Adrenal gland (tissue), 12 donors: ENCODE results near the gene PTPN1. TPM values are rescaled to one million over a fixed set of nuclear protein-coding genes. Genes with fewer than 3 reads are reported as not detected.

Experiments used
- DNase-seq, 7 donors: peaks; one replicate each; pipeline ENCODE4 v3.0.0-alpha.2; 2019 to 2020
- H3K27ac ChIP-seq, 5 donors: fragments of 200-600 bp; sonication (generic) in 4 of 5; 1 replicate in 3 of 5; 2 replicates in 2 of 5; pipeline versions ENCODE4 v1.5.1 to v1.8.0; 2016 to 2020; ENCODE audit warnings: mild to moderate bottlenecking in 1 of 5
- H3K27me3 ChIP-seq: fragments of 200-600 bp; 2 replicates; pipeline ENCODE4 v1.8.0; 2021
- H3K36me3 ChIP-seq, 2 donors: fragments of 200-600 bp; replicated peaks in 1 of 2; 1 replicate in 1 of 2; 2 replicates in 1 of 2; pipeline versions ENCODE4 v1.5.1 to v1.8.0; 2018 to 2022
- H3K4me1 ChIP-seq, 2 donors: fragments of 200-600 bp; replicated peaks in 1 of 2; 1 replicate in 1 of 2; 2 replicates in 1 of 2; pipeline versions ENCODE4 v1.5.1 to v1.8.0; 2018 to 2021
- H3K4me3 ChIP-seq, 4 donors: fragments of 200-600 bp; sonication (generic) in 3 of 4; one replicate each; pipeline ENCODE4 v1.5.1; 2016 to 2018
- H3K9me3 ChIP-seq, 3 donors: fragments of 200-600 bp; sonication (generic) in 1 of 3; replicated peaks in 1 of 3; 1 replicate in 2 of 3; 2 replicates in 1 of 3; pipeline versions ENCODE4 v1.5.1 to v1.8.0; 2016 to 2021
- POLR2A ChIP-seq, 2 donors: fragments of 450-650 bp; IDR thresholded peaks; one replicate each; pipeline ENCODE4 v1.6.1; 2017; ENCODE audit warnings: antibody characterized with exemption in 2 of 2, mild to moderate bottlenecking in 2 of 2, moderate library complexity in 1 of 2
- WGBS, 4 donors: extraction: QIAGEN DNeasy Blood & Tissue Kit in 2 of 4; methylation state at CpG; one replicate each; pipeline versions ENCODE4 v1.1.5 to v1.1.7; 2013 to 2017; 5-methylcytosine and 5-hydroxymethylcytosine counted together
- intact Hi-C, 2 donors: fragments of 100-400 bp; cut with DNase I; formaldehyde crosslinking; loops; one replicate each; pipeline versions ENCODE4 v1.14.1 to v1.15.0; 2022 to 2023
- polyA plus RNA-seq, 3 donors: library from polyadenylated mRNA; stranded (reverse); fragments of 200-250 nt in 2 of 3; fragments of 350-450 nt in 1 of 3; fragmentation: Illumina TruSeq in 1 of 3; extraction: RNeasy Lipid Tissue Mini Kit (QIAGEN cat#74804) in 1 of 3; gene quantifications; one replicate each; pipeline ENCODE4 v1.2.3, GENCODE V29; 2013 to 2014
- total RNA-seq, 9 donors: library from RNA; depleted of rRNA in 4 of 9; stranded (reverse); fragments of >200 nt in 4 of 9; fragments of 120-200 nt in 1 of 9; fragmentation: NEBNext Ultra II Directional in 1 of 9; extraction: Animal tissue kit (Norgen Biotek cat#: 25700) in 1 of 9; gene quantifications; one replicate each; pipeline versions ENCODE4 v1.1.0 to v1.2.4, GENCODE V29; 2013 to 2023
- TF ChIP-seq, protein P1 (sequence below), 6 experiments: fragments of 450-650 bp in 4 of 6; fragments of 200-600 bp in 2 of 6; sonication (generic) in 1 of 6; IDR thresholded peaks; 1 replicate in 5 of 6; 2 replicates in 1 of 6; pipeline versions ENCODE4 v1.5.1 to v1.8.0; 2016 to 2021; ENCODE audit warnings: antibody characterized with exemption in 6 of 6, mild to moderate bottlenecking in 2 of 6, moderate library complexity in 1 of 6
- donor health status: healthy with polysubstance abuse.
- donor health status: Bipolar disorder and iron deficiency.
- donor health status: DM: yes; HTN: yes; CAD: no.
- donor health status: DM: no; HTN: no; CAD: no.
- donor health status: DM: no; HTN: no; CAD: no.
- donor health status: DM: yes; HTN: yes; CAD: no.

Gene PTPN1
- total and polyA plus RNA-seq, 12 donors, result 17.0 to 49.2 (median 35.8) TPM

GRCh38 chr20:50588034-50588736, 78.0 kb downstream of the PTPN1 start:
- TF ChIP-seq, protein P1, sequence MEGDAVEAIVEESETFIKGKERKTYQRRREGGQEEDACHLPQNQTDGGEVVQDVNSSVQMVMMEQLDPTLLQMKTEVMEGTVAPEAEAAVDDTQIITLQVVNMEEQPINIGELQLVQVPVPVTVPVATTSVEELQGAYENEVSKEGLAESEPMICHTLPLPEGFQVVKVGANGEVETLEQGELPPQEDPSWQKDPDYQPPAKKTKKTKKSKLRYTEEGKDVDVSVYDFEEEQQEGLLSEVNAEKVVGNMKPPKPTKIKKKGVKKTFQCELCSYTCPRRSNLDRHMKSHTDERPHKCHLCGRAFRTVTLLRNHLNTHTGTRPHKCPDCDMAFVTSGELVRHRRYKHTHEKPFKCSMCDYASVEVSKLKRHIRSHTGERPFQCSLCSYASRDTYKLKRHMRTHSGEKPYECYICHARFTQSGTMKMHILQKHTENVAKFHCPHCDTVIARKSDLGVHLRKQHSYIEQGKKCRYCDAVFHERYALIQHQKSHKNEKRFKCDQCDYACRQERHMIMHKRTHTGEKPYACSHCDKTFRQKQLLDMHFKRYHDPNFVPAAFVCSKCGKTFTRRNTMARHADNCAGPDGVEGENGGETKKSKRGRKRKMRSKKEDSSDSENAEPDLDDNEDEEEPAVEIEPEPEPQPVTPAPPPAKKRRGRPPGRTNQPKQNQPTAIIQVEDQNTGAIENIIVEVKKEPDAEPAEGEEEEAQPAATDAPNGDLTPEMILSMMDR (IDR thresholded peaks at IDR 0.05), result peak; percentile 80 to 90 (median 83)
- TF ChIP-seq POLR2A (IDR thresholded peaks at IDR 0.05), result no peak
- no peak overlapping the region for H3K4me3 ChIP-seq
- peak; percentile 72 to 89 (median 79) for DNase-seq
- peaks cover 0 to 56% of the 10 kb centered on the region in 2 donors for H3K36me3 ChIP-seq
- no peaks in the 10 kb centered on the region for H3K9me3 ChIP-seq
- WGBS, 4 donors, result 66 to 71% (median 69%) methylated on average over 12 of the region's 12 CpGs
- H3K4me1 ChIP-seq, result peaks cover 0 to 13% of the 10 kb centered on the region in 2 donors
- H3K27ac ChIP-seq, result peak overlapping the region in 1 of 5 donors; percentile 10
- no peaks in the 10 kb centered on the region for H3K27me3 ChIP-seq
- intact Hi-C loops, result no loop called here

GRCh38 chr20:50589548-50590347, 79.6 kb downstream of the PTPN1 start:
- TF ChIP-seq POLR2A (IDR thresholded peaks at IDR 0.05), result no peak
- TF ChIP-seq, protein P1 (IDR thresholded peaks at IDR 0.05), result no peak
- no peak for DNase-seq
- H3K4me3 ChIP-seq, result no peak overlapping the region

GRCh38 chr20:50590348-50590664, 80.1 kb downstream of the PTPN1 start:
- intact Hi-C loops, result loop anchor here in 1 of 2 donors (10.0 kb wide), 1 partner anchor 154 kb away; no protein-coding TSS in a partner anchor
- Histone ChIP-seq H3K27ac (no peak overlapping the region), H3K4me1 (peaks cover 9 to 16% of the 10 kb centered on the region in 2 donors), H3K9me3 (no peaks in the 10 kb centered on the region), H3K27me3 (no peaks in the 10 kb centered on the region), H3K36me3 (peaks cover 0 to 42% of the 10 kb centered on the region in 2 donors), H3K4me3 (no peak overlapping the region)
- 78 to 95% (median 89%) methylated on average over 4 to 11 of the region's 11 CpGs for WGBS, 4 donors
- TF ChIP-seq, protein P1 (IDR thresholded peaks at IDR 0.05), result no peak
- TF ChIP-seq POLR2A (IDR thresholded peaks at IDR 0.05), result no peak
- peak in 1 of 7 donors; percentile 22 for DNase-seq

More at GRCh38 chr20:50589548-50590347, 79.6 kb downstream of the PTPN1 start:
- no peaks in the 10 kb centered on the region for H3K9me3 ChIP-seq
- 89 to 93% (median 92%) methylated on average over 18 to 20 of the region's 20 CpGs for WGBS, 4 donors
- peaks cover 3 to 13% of the 10 kb centered on the region in 2 donors for H3K4me1 ChIP-seq
- H3K27ac ChIP-seq, result no peak overlapping the region
- H3K27me3 ChIP-seq, result no peaks in the 10 kb centered on the region
- H3K36me3 ChIP-seq, result peaks cover 0 to 42% of the 10 kb centered on the region in 2 donors
- intact Hi-C loops, result loop anchor here in 1 of 2 donors (10.0 kb wide), 1 partner anchor 155 kb away; no protein-coding TSS in a partner anchor

- no peak for DNase-seq
- H3K27ac ChIP-seq, result no peak overlapping the region
- H3K4me1 ChIP-seq, result peaks cover 9 to 27% of the 10 kb centered on the region in 2 donors
- TF ChIP-seq, protein P1 (IDR thresholded peaks at IDR 0.05), result no peak
- TF ChIP-seq POLR2A (IDR thresholded peaks at IDR 0.05), result no peak
- H3K27me3 ChIP-seq, result no peaks in the 10 kb centered on the region
- H3K9me3 ChIP-seq, result no peaks in the 10 kb centered on the region
- H3K36me3 ChIP-seq, result peaks cover 0 to 32% of the 10 kb centered on the region in 2 donors
- intact Hi-C loops, result loop anchor here in 1 of 2 donors (10.0 kb wide), 1 partner anchor 153 kb away; no protein-coding TSS in a partner anchor
- 85 to 89% (median 88%) methylated on average over 5 of the region's 5 CpGs for WGBS, 4 donors
- no peak overlapping the region for H3K4me3 ChIP-seq
Observed at GRCh38 chr20:50591233-50591852, 81.2 kb downstream of the PTPN1 start.
